Erythroblast (primary cell): ENCODE data around the gene DCPS.
"Not testable (repeated sequence)": the region's sequence is repeated elsewhere in the genome, so short reads cannot be mapped to it uniquely, and the experiment has no call there.

Source experiments
- DNase-seq, 2 experiments: peaks; one replicate each; lab custom pipeline; 2025; lab: John Stamatoyannopoulos, UW
- GATA1 ChIP-seq: IDR thresholded peaks from 2 replicates; pipeline ENCODE4 v1.6.1; 2011; ENCODE audit warnings: low read depth, mild to moderate bottlenecking, control low read depth, low read length, moderate library complexity
- POLR2A ChIP-seq: IDR thresholded peaks from 2 replicates; pipeline ENCODE4 v1.6.1; 2011; ENCODE audit warnings: mild to moderate bottlenecking, low read length

The DCPS gene

GRCh38 chr11:126375726-126376125 is 71.9 kb downstream of the DCPS start:
- no peak for DNase-seq
- TF ChIP-seq GATA1 (no peak), POLR2A (no peak)

GRCh38 chr11:126378763-126379162 is 74.9 kb downstream of the DCPS start:
- DNase-seq: peak; percentile 28 to 38
- TF ChIP-seq GATA1 (no peak), POLR2A (no peak)

GRCh38 chr11:126380909-126381308 is 77.0 kb downstream of the DCPS start:
- no peak for DNase-seq
- TF ChIP-seq GATA1 (no peak), POLR2A (no peak)

GRCh38 chr11:126381960-126382359 is 78.1 kb downstream of the DCPS start:
- DNase-seq: not testable (repeated sequence)

GRCh38 chr11:126382641-126383040 is 78.8 kb downstream of the DCPS start:
- not testable (repeated sequence) for DNase-seq

- TF ChIP-seq POLR2A (no peak), GATA1 (no peak)
- DNase-seq: no peak
Observed at GRCh38 chr11:126383339-126384335, 79.8 kb downstream of the DCPS start.

- no peak for DNase-seq
- no peak for TF ChIP-seq POLR2A
- no peak for TF ChIP-seq GATA1
Observed at GRCh38 chr11:126384449-126385070, 80.7 kb downstream of the DCPS start.

- TF ChIP-seq POLR2A (no peak), GATA1 (no peak)
- DNase-seq: no peak
Observed at GRCh38 chr11:126385991-126386728, 82.3 kb downstream of the DCPS start.

- peak in 1 of 2 experiments; percentile 12 for DNase-seq
Observed at GRCh38 chr11:126386729-126387071, 82.8 kb downstream of the DCPS start.

- TF ChIP-seq POLR2A (no peak), GATA1 (no peak)
- no peak for DNase-seq
Observed at GRCh38 chr11:126387857-126388256, 84.0 kb downstream of the DCPS start.

GRCh38 chr11:126390272-126390867 is 86.5 kb downstream of the DCPS start:
- no peak for DNase-seq
- TF ChIP-seq POLR2A (no peak), GATA1 (no peak)

GRCh38 chr11:126391286-126391954 is 87.6 kb downstream of the DCPS start:
- no peak for DNase-seq
- no peak for TF ChIP-seq POLR2A
- TF ChIP-seq GATA1: no peak

GRCh38 chr11:126391970-126392632 is 88.2 kb downstream of the DCPS start:
- no peak for TF ChIP-seq POLR2A
- TF ChIP-seq GATA1: no peak
- DNase-seq: peak; percentile 41 to 60
